ENCODE data around the gene ECSCR. TPM values are rescaled to one million over a fixed set of nuclear protein-coding genes. Genes with fewer than 3 reads are reported as not detected.

ECSCR gene
- total and polyA plus RNA-seq, 10 of the 15 experiments (the other 5 are each of a cell fraction or from before 2014, with no cell fraction given) = 0.15 to 0.83 (median 0.23) TPM; not detected in 3

GRCh38 chr5:139418793-139419192, 43.8 kb downstream of the ECSCR start:
- no TSS peak for BruUV-seq (replicated peaks)
- Histone ChIP-seq H3K27ac (ENCODE audit: control insufficient read depth, insufficient read depth) (no peak overlapping the region), H3K9me3 (replicated peaks; ENCODE audit: control insufficient read depth, insufficient read depth, low read length) (no peaks in the 10 kb centered on the region), H3K4me2 (ENCODE audit: control insufficient read depth, insufficient read depth) (no peak overlapping the region), H3K27me3 (replicated peaks in 1 of 2; ENCODE audit: control insufficient read depth in 2 of 2, insufficient read depth in 2 of 2, low read length in 1 of 2) (no peaks in the 10 kb centered on the region), H3K36me3 (ENCODE audit: control insufficient read depth in 2 of 2, insufficient read depth in 2 of 2, low read length in 1 of 2) (peaks cover 0 to 3% of the 10 kb centered on the region in 2 experiments; a peak in 2 of 4 replicates), H3K9ac (ENCODE audit: control insufficient read depth, insufficient read depth, low read length) (no peak overlapping the region), H4K20me1 (ENCODE audit: control insufficient read depth, insufficient read depth) (no peaks in the 10 kb centered on the region), H3K79me2 (ENCODE audit: control insufficient read depth, insufficient read depth, low read length) (no peaks in the 10 kb centered on the region), H3K4me3 (no peak overlapping the region), H2AFZ (ENCODE audit: control insufficient read depth, low read depth, low read length) (no peak overlapping the region), H3K4me1 (ENCODE audit: control insufficient read depth, insufficient read depth, low read length) (peaks cover 17% of the 10 kb centered on the region)
- CTCF ChIA-PET = interaction anchor here (0.7 to 9.5 kb wide), 16 partner anchors 8 to 236 kb away, joined by 3 to 491 read pairs (median 5); partner anchors contain the start of genes PAIP2 and PROB1
- FAIRE-seq (no peak), ATAC-seq (no peak), DNase-seq (ENCODE audit: low read depth, low spot score) (no peak)
- RAD21 ChIA-PET (ENCODE audit: unreplicated experiment) = interaction anchor here (1.0 to 9.2 kb wide), 7 partner anchors 11 to 208 kb away, joined by 3 to 241 read pairs (median 4); partner anchors contain the start of genes SPATA24 and UBE2D2
- SMC1A ChIA-PET (ENCODE audit: uncharacterized antibody, unreplicated experiment) = interaction anchor here (0.7 to 4.4 kb wide), 10 partner anchors 9 to 167 kb away, joined by 3 to 105 read pairs (median 5); partner anchors contain the start of gene DNAJC18
- in situ Hi-C loops (cut with MboI) (no loop called here), intact Hi-C loops (cut with micrococcal nuclease; ENCODE audit: unreplicated experiment) (no loop called here)
- POLR2A ChIA-PET = interaction anchor here (0.8 to 2.3 kb wide), 6 partner anchors 12 to 95 kb away, joined by 3 to 8 read pairs (median 4); partner anchors contain the start of gene SPATA24
- WGBS (ENCODE audit: insufficient coverage, insufficient replicate concordance, low lambda C conversion rate, missing lambda C conversion rate) = 90% methylated on average over 1 of the region's 1 CpG
- TF ChIP-seq NKRF (conservative IDR thresholded peaks at IDR 0.05) (no peak), JUND (IDR thresholded peaks at IDR 0.05; ENCODE audit: low read depth, low read length) (no peak), TBL1XR1 (IDR thresholded peaks at IDR 0.05; ENCODE audit: low read depth, low read length) (no peak), E2F8 (IDR thresholded peaks at IDR 0.05; ENCODE audit: low read depth, partially characterized antibody) (no peak), CEBPZ (IDR thresholded peaks at IDR 0.05; ENCODE audit: low read depth, low read length) (no peak), WRNIP1 (IDR thresholded peaks at IDR 0.05; ENCODE audit: borderline replicate concordance, low read depth, low read length) (no peak), POLR2AphosphoS2 (IDR thresholded peaks at IDR 0.05; ENCODE audit: low read depth, low read length) (no peak), ZNF217 (IDR thresholded peaks at IDR 0.05) (no peak), TCF12 (IDR thresholded peaks at IDR 0.05; ENCODE audit: low read depth, low read length) (no peak), CHD2 (IDR thresholded peaks at IDR 0.05; ENCODE audit: borderline replicate concordance, low read depth, low read length) (no peak), MLLT1 (IDR thresholded peaks at IDR 0.05) (no peak), E2F4 (IDR thresholded peaks at IDR 0.05; ENCODE audit: low read depth, low read length) (no peak), RFX5 (IDR thresholded peaks at IDR 0.05; ENCODE audit: low read depth, low read length) (no peak)

All from GM12878 (cell line).